Measurements from ENCODE around the gene UTP4.

DNA sequence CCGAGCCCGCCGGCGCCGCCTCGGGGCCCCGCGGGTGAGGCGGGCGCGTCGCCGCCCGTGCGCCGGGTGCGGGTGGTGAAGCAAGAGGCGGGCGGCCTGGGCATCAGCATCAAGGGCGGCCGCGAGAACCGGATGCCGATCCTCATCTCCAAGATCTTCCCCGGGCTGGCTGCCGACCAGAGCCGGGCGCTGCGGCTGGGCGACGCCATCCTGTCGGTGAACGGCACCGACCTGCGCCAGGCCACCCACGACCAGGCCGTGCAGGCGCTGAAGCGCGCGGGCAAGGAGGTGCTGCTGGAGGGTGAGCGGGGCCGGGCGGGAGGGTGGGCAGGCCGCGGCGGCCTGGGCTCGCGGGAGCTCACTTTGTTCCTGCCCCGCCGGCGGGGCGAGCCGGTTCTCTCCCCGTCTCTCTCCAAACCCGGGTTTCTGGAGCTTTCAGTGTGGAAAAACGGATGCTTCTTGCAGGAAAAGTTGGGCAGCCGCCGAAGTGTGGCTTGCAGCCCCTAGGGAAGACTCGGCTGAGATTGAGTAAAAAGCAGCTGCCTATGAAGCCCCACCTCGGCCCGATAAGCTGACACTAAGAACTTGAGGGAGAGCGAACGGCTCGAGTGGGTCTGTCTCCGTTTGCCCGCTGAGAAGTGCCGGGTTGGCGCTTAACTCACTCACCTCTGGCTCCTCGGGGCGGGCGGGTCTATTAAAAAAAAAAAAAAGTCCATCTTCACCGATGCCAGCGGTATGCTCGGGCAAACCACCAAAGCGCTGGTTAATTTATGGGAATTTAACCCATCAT lies 55.2 kb downstream of the UTP4 start:
- no peak for TF ChIP-seq POLR2A (IDR thresholded peaks at IDR 0.05)
- TF ChIP-seq, protein P1, sequence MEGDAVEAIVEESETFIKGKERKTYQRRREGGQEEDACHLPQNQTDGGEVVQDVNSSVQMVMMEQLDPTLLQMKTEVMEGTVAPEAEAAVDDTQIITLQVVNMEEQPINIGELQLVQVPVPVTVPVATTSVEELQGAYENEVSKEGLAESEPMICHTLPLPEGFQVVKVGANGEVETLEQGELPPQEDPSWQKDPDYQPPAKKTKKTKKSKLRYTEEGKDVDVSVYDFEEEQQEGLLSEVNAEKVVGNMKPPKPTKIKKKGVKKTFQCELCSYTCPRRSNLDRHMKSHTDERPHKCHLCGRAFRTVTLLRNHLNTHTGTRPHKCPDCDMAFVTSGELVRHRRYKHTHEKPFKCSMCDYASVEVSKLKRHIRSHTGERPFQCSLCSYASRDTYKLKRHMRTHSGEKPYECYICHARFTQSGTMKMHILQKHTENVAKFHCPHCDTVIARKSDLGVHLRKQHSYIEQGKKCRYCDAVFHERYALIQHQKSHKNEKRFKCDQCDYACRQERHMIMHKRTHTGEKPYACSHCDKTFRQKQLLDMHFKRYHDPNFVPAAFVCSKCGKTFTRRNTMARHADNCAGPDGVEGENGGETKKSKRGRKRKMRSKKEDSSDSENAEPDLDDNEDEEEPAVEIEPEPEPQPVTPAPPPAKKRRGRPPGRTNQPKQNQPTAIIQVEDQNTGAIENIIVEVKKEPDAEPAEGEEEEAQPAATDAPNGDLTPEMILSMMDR (IDR thresholded peaks at IDR 0.05), result no peak

Measured in breast epithelium (tissue), 3 donors.